Dedifferentiated amniotic fluid mesenchymal stem cell (primary cell): Measurements from ENCODE around the gene TMEM233.

Source experiments
- DNase-seq: peaks from one replicate; pipeline ENCODE4 v3.0.0-alpha.2; 2016; ENCODE audit errors: extremely low spot score

TMEM233 gene

GRCh38 chr12:119681728-119682638 lies 88.4 kb downstream of the TMEM233 start:
- DNase-seq = no peak

DNA sequence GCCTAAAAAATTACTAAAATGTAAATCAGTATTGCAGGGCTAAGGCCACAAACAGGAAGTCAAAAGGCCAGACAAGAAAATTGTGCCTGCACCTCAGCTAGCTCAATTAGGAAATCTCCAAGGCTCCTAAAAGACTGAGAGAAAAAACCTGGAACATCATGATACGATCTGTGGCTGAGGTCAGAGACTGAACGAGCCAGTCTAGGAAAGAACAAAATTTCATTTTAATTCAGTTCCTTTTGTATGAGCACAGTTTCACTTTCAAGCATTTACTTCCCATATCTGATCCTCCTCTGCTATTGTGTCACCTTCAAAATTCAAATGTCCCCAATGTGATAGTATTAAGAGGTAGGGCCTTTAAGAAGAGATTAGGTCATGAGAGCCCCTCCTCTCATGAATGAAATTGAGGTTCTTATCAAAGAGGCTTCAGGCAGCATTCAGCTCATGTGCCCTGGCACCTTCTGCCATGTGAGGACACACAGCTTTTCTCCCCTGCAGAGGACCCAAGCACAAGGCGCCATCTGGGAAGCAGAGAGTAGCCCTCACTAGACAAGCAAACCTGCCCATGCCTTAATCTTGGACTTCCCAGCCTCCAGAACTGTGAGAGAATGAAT lies 89.2 kb downstream of the TMEM233 start:
- DNase-seq = no peak

GRCh38 chr12:119683413-119683812 lies 89.8 kb downstream of the TMEM233 start:
- DNase-seq = no peak

- no peak for DNase-seq
Measured at GRCh38 chr12:119683816-119684215, 90.2 kb downstream of the TMEM233 start.

DNA sequence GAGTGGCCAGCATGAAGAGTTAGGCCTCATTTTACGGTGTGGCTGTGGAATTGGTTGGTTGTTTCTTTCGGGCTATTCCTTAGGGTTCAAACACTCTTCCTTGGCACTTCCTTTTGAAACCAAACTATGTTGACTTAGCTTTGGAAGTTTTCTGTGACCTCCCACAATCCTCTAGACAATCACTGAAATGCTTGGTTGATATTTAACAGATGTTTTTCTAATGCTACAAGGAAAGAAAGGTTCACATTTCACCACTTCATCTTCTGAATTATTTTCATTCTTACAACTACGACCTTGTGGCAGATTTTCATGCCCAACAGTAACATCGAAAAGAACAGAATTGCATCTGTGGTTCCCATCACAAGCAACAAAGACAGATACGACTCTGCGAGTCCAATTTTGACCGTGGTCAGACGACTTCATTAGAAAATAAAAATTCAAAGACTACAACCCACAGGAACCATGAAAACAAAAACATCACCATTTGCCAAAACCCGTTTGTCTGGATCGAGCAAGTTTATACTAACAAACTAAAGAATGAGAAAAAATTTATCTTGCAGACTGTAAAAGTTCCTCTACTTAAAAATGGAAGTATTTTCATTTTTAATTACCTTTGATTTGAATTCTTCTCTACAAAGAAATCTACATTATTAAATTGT lies 91.3 kb downstream of the TMEM233 start:
- no peak for DNase-seq

DNA sequence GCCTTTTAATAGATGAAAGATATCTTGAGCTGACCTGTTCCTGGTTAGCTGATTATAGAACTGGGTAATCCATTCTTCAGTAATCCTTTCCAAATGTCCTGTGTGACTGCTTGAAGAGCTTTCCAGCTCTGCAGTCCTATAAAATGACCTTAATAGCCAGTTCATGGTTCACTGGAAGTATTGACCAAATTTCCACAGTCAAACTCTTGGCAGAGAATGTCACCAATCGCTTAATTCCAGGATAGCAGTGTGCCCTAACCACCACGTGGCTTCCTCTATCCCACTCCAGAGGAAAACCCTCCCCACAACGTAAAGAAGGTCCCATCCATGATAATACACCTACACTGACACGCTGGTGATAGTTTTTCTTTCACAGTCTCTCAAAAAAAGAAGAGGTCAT lies 91.8 kb downstream of the TMEM233 start:
- DNase-seq = no peak

GRCh38 chr12:119686355-119686754 lies 92.8 kb downstream of the TMEM233 start:
- no peak for DNase-seq

GRCh38 chr12:119686776-119687175 lies 93.2 kb downstream of the TMEM233 start:
- DNase-seq = no peak

DNA sequence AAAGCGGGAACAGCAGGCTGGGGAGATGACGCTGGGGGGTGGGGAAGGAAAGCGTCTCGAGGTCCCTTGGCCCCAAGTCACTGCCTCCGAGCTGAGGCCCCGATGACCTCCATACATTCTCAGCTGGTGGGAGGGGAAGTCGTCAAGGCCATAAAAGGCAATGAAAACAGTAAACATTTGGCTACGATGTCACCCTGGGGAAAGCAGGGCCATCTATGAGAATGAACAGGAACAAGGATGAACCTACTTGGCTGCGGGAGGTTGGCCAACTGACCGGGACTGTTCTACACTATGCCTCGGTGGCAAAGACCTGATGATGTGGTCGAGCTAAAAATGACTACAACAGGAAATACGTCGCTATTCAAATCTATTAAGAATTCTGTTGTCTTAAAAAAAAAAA lies 93.8 kb downstream of the TMEM233 start:
- DNase-seq = no peak

DNA sequence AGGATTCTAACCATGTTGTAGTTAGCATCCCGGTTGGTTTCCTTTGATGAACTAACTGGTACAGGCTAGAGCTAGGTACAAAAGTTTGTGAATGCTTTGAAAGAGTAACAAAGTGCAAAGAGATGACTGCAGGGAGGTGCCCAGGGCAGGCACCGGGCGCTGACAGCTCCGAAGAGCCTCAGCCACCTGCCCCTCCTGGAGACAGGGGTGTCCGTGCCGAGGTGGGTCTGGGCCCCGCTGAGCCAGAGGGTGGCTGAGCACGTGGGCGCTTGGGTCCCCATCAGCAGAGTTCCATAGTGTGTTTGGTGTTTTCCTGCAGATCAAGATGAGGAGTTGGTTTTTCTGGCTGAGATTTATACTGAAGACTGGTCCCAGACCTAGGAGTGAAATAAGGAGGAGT lies 94.3 kb downstream of the TMEM233 start:
- no peak for DNase-seq

GRCh38 chr12:119689935-119690500 lies 96.4 kb downstream of the TMEM233 start:
- DNase-seq = no peak

GRCh38 chr12:119691202-119691810 lies 97.7 kb downstream of the TMEM233 start:
- no peak for DNase-seq

DNA sequence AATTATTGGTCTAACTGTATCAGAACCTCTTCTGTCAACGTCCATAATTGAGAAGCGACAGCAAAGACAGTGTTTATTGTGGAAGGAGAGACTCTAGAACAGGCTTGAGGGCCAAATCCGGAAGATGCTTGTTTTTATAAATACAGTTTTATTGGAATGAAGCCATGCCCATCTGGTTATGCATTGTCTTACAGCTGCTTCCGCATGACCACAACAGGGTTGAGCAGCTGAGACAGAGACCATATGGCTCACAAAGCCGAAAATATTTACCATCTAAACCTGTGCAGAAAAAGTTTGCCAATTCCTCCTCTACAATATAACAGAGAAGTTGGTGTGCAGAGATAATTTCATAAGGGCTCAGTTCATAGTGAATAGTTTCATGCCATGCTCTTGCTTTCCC lies 98.8 kb downstream of the TMEM233 start:
- DNase-seq = no peak
